Testis (tissue), 2 donors: Measurements from ENCODE around the gene DPF3.

Experiments
- CTCF ChIP-seq, 3 experiments: fragments of 450-650 bp in 2 of 3; fragments of 200-600 bp in 1 of 3; sonication (generic) in 1 of 3; IDR thresholded peaks; one replicate each; pipeline ENCODE4 v1.5.1; 2016 to 2019; ENCODE audit warnings: antibody characterized with exemption in 3 of 3, mild to moderate bottlenecking in 2 of 3, moderate library complexity in 1 of 3
- POLR2A ChIP-seq: fragments of 450-650 bp; IDR thresholded peaks from one replicate; pipeline ENCODE4 v1.6.1; 2017; ENCODE audit warnings: antibody characterized with exemption, mild to moderate bottlenecking, moderate library complexity

DNA sequence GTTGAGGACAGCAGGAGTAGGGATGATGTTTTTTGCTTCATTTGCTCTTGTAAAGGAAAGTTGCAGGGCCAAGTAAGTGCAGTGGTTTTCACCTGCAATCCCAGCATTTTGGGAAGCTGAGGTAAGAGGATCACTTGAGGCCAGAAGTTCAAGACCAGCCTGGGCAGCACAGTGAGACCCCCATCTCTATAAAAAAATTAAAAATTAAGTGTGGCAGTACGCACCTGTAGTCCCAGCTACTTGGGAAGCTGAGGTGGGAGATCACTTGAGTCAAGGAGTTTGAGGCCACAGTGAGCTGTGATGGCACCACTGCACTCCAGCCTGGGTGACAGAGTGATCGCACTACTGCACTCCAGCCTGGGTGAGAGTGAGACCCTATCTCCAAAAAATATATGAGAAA is 10.8 kb downstream of the DPF3 start:
- TF ChIP-seq CTCF (IDR thresholded peaks at IDR 0.05) (no peak), POLR2A (no peak)
